GM21723 (cell line): ENCODE results near the gene ENOSF1.
"Not testable (repeated sequence)": the region's sequence is repeated elsewhere in the genome, so short reads cannot be mapped to it uniquely, and the experiment has no call there.

Source experiments
- ATAC-seq: cut with Tn5 transposase; IDR thresholded peaks from one replicate; pipeline ENCODE4 v1.9.1; 2021; ENCODE audit warnings: mild to moderate bottlenecking, moderate library complexity; ENCODE audit not compliant: unreplicated experiment

ENOSF1 gene

GRCh38 chr18:708096-708495 is 4.3 kb downstream of the ENOSF1 start:
- ATAC-seq = no peak

- ATAC-seq = no peak
Observed at GRCh38 chr18:706405-706804, 6.0 kb downstream of the ENOSF1 start.

GRCh38 chr18:703213-703967 is 9.0 kb downstream of the ENOSF1 start:
- no peak for ATAC-seq

GRCh38 chr18:697800-698199 is 14.6 kb downstream of the ENOSF1 start:
- no peak for ATAC-seq

- ATAC-seq = no peak
Observed at GRCh38 chr18:697012-697411, 15.4 kb downstream of the ENOSF1 start.

GRCh38 chr18:693466-694187 is 18.8 kb downstream of the ENOSF1 start:
- no peak for ATAC-seq

GRCh38 chr18:692824-693223 is 19.6 kb downstream of the ENOSF1 start:
- ATAC-seq = no peak

- no peak for ATAC-seq
Observed at GRCh38 chr18:688323-688722, 24.1 kb downstream of the ENOSF1 start.

GRCh38 chr18:686339-687111 is 25.9 kb downstream of the ENOSF1 start:
- no peak for ATAC-seq

GRCh38 chr18:685438-685837 is 27.0 kb downstream of the ENOSF1 start:
- ATAC-seq = no peak

GRCh38 chr18:683531-683930 is 28.9 kb downstream of the ENOSF1 start:
- no peak for ATAC-seq

GRCh38 chr18:682833-683232 is 29.6 kb downstream of the ENOSF1 start:
- ATAC-seq = no peak

- ATAC-seq = not testable (repeated sequence)
Observed at GRCh38 chr18:682416-682815, 30.0 kb downstream of the ENOSF1 start.

- ATAC-seq = no peak
Observed at GRCh38 chr18:681985-682384, 30.4 kb downstream of the ENOSF1 start.

- ATAC-seq = no peak
Observed at GRCh38 chr18:680392-680791, 32.0 kb downstream of the ENOSF1 start.

GRCh38 chr18:679516-679915 is 32.9 kb downstream of the ENOSF1 start:
- ATAC-seq = no peak

GRCh38 chr18:678482-679182 is 33.8 kb downstream of the ENOSF1 start:
- ATAC-seq = no peak

GRCh38 chr18:677951-678381 is 34.5 kb downstream of the ENOSF1 start:
- no peak for ATAC-seq

- ATAC-seq = no peak
Observed at GRCh38 chr18:677145-677544, 35.3 kb downstream of the ENOSF1 start.

GRCh38 chr18:676736-677135 is 35.7 kb downstream of the ENOSF1 start:
- ATAC-seq = no peak

- no peak for ATAC-seq
Observed at GRCh38 chr18:676069-676468, 36.4 kb downstream of the ENOSF1 start.
